ENCODE results near the gene ACOT7.

Gene ACOT7

GRCh38 chr1:6260433-6260934 is 133.1 kb downstream of the ACOT7 start:
- no CpG with 5 or more reads among the region's 61 CpGs for WGBS (ENCODE audit: insufficient coverage, insufficient read length)
- Histone ChIP-seq H3K9me3 (ENCODE audit: control insufficient read depth, insufficient read depth, low read length) (no peaks in the 10 kb centered on the region), H3K36me3 (ENCODE audit: control insufficient read depth, insufficient read depth, low read length) (no peaks in the 10 kb centered on the region), H3K4me1 (ENCODE audit: control insufficient read depth, insufficient read depth, low read length) (peaks cover 4% of the 10 kb centered on the region; the same call in 1 of the 2 replicates), H3K27me3 (ENCODE audit: control insufficient read depth, insufficient read depth, low read length) (no peaks in the 10 kb centered on the region), H3K27ac (ENCODE audit: low read length) (no peak overlapping the region), H3K4me3 (ENCODE audit: low read length) (peak overlapping the region; percentile 67; the same call in 1 of the 2 replicates)
- no peak for DNase-seq (ENCODE audit: low read depth, low spot score)

- H3K27me3 ChIP-seq (ENCODE audit: control insufficient read depth, insufficient read depth, low read length): no peaks in the 10 kb centered on the region
- WGBS (ENCODE audit: insufficient coverage, insufficient read length): no CpG with 5 or more reads among the region's 46 CpGs
- H3K9me3 ChIP-seq (ENCODE audit: control insufficient read depth, insufficient read depth, low read length): no peaks in the 10 kb centered on the region
- peaks cover 4% of the 10 kb centered on the region; the same call in 1 of the 2 replicates for H3K4me1 ChIP-seq (ENCODE audit: control insufficient read depth, insufficient read depth, low read length)
- peak overlapping the region; percentile 67; the same call in 1 of the 2 replicates for H3K4me3 ChIP-seq (ENCODE audit: low read length)
- no peak for DNase-seq (ENCODE audit: low read depth, low spot score)
- no peak overlapping the region for H3K27ac ChIP-seq (ENCODE audit: low read length)
- no peaks in the 10 kb centered on the region for H3K36me3 ChIP-seq (ENCODE audit: control insufficient read depth, insufficient read depth, low read length)
These were observed 133.8 kb downstream of the ACOT7 start for GRCh38 chr1:6259491-6260362.

GRCh38 chr1:6258675-6259074 is 134.9 kb downstream of the ACOT7 start:
- Histone ChIP-seq H3K27ac (ENCODE audit: low read length) (no peak overlapping the region), H3K27me3 (ENCODE audit: control insufficient read depth, insufficient read depth, low read length) (no peaks in the 10 kb centered on the region), H3K4me3 (ENCODE audit: low read length) (no peak overlapping the region), H3K9me3 (ENCODE audit: control insufficient read depth, insufficient read depth, low read length) (no peaks in the 10 kb centered on the region), H3K4me1 (ENCODE audit: control insufficient read depth, insufficient read depth, low read length) (peaks cover 4% of the 10 kb centered on the region; the same call in 1 of the 2 replicates), H3K36me3 (ENCODE audit: control insufficient read depth, insufficient read depth, low read length) (no peaks in the 10 kb centered on the region)
- WGBS (ENCODE audit: insufficient coverage, insufficient read length): no CpG with 5 or more reads among the region's 10 CpGs
- no peak for DNase-seq (ENCODE audit: low read depth, low spot score)

GRCh38 chr1:6257541-6258069 is 136.0 kb downstream of the ACOT7 start:
- H3K27ac ChIP-seq (ENCODE audit: low read length): no peak overlapping the region
- no peak for DNase-seq (ENCODE audit: low read depth, low spot score)
- no peaks in the 10 kb centered on the region for H3K9me3 ChIP-seq (ENCODE audit: control insufficient read depth, insufficient read depth, low read length)
- H3K4me3 ChIP-seq (ENCODE audit: low read length): no peak overlapping the region
- no CpG with 5 or more reads among the region's 8 CpGs for WGBS (ENCODE audit: insufficient coverage, insufficient read length)
- H3K4me1 ChIP-seq (ENCODE audit: control insufficient read depth, insufficient read depth, low read length): peaks cover 4% of the 10 kb centered on the region; the same call in 1 of the 2 replicates
- no peaks in the 10 kb centered on the region for H3K27me3 ChIP-seq (ENCODE audit: control insufficient read depth, insufficient read depth, low read length)
- H3K36me3 ChIP-seq (ENCODE audit: control insufficient read depth, insufficient read depth, low read length): no peaks in the 10 kb centered on the region

- Histone ChIP-seq H3K27me3 (ENCODE audit: control insufficient read depth, insufficient read depth, low read length) (no peaks in the 10 kb centered on the region), H3K4me3 (ENCODE audit: low read length) (no peak overlapping the region)
- no CpG with 5 or more reads among the region's 13 CpGs for WGBS (ENCODE audit: insufficient coverage, insufficient read length)
These were observed 136.9 kb downstream of the ACOT7 start for GRCh38 chr1:6256645-6257044.

GRCh38 chr1:6254691-6255090 is 138.9 kb downstream of the ACOT7 start:
- DNase-seq (ENCODE audit: low read depth, low spot score): no peak
- no CpG with 5 or more reads among the region's 16 CpGs for WGBS (ENCODE audit: insufficient coverage, insufficient read length)
- Histone ChIP-seq H3K4me3 (ENCODE audit: low read length) (no peak overlapping the region), H3K36me3 (ENCODE audit: control insufficient read depth, insufficient read depth, low read length) (no peaks in the 10 kb centered on the region), H3K27ac (ENCODE audit: low read length) (no peak overlapping the region), H3K4me1 (ENCODE audit: control insufficient read depth, insufficient read depth, low read length) (0 out of 2 replicates have a peak, but pooled peaks cover 3% of the 10 kb centered on the region), H3K9me3 (ENCODE audit: control insufficient read depth, insufficient read depth, low read length) (no peaks in the 10 kb centered on the region), H3K27me3 (ENCODE audit: control insufficient read depth, insufficient read depth, low read length) (peaks cover 12% of the 10 kb centered on the region)

More at GRCh38 chr1:6256645-6257044, 136.9 kb downstream of the ACOT7 start:
- Histone ChIP-seq H3K4me1 (ENCODE audit: control insufficient read depth, insufficient read depth, low read length) (no peaks in the 10 kb centered on the region), H3K9me3 (ENCODE audit: control insufficient read depth, insufficient read depth, low read length) (no peaks in the 10 kb centered on the region), H3K36me3 (ENCODE audit: control insufficient read depth, insufficient read depth, low read length) (no peaks in the 10 kb centered on the region), H3K27ac (ENCODE audit: low read length) (no peak overlapping the region)
- no peak for DNase-seq (ENCODE audit: low read depth, low spot score)

- Histone ChIP-seq H3K27me3 (ENCODE audit: control insufficient read depth, insufficient read depth, low read length) (peaks cover 17% of the 10 kb centered on the region), H3K36me3 (ENCODE audit: control insufficient read depth, insufficient read depth, low read length) (no peaks in the 10 kb centered on the region), H3K9me3 (ENCODE audit: control insufficient read depth, insufficient read depth, low read length) (no peaks in the 10 kb centered on the region), H3K27ac (ENCODE audit: low read length) (no peak overlapping the region), H3K4me3 (ENCODE audit: low read length) (no peak overlapping the region), H3K4me1 (ENCODE audit: control insufficient read depth, insufficient read depth, low read length) (peaks cover 6% of the 10 kb centered on the region)
- no CpG with 5 or more reads among the region's 9 CpGs for WGBS (ENCODE audit: insufficient coverage, insufficient read length)
- DNase-seq (ENCODE audit: low read depth, low spot score): no peak
These were observed 140.2 kb downstream of the ACOT7 start for GRCh38 chr1:6253380-6253779.

GRCh38 chr1:6252374-6252710 is 141.2 kb downstream of the ACOT7 start:
- H3K27me3 ChIP-seq (ENCODE audit: control insufficient read depth, insufficient read depth, low read length): peaks cover 17% of the 10 kb centered on the region
- no CpG with 5 or more reads among the region's 4 CpGs for WGBS (ENCODE audit: insufficient coverage, insufficient read length)
- H3K4me1 ChIP-seq (ENCODE audit: control insufficient read depth, insufficient read depth, low read length): peaks cover 6% of the 10 kb centered on the region
- no peak for DNase-seq (ENCODE audit: low read depth, low spot score)
- H3K36me3 ChIP-seq (ENCODE audit: control insufficient read depth, insufficient read depth, low read length): no peaks in the 10 kb centered on the region
- no peak overlapping the region for H3K27ac ChIP-seq (ENCODE audit: low read length)
- no peaks in the 10 kb centered on the region for H3K9me3 ChIP-seq (ENCODE audit: control insufficient read depth, insufficient read depth, low read length)
- H3K4me3 ChIP-seq (ENCODE audit: low read length): no peak overlapping the region

GRCh38 chr1:6251681-6252373 is 141.7 kb downstream of the ACOT7 start:
- Histone ChIP-seq H3K36me3 (ENCODE audit: control insufficient read depth, insufficient read depth, low read length) (no peaks in the 10 kb centered on the region), H3K4me1 (ENCODE audit: control insufficient read depth, insufficient read depth, low read length) (peaks cover 6% of the 10 kb centered on the region), H3K9me3 (ENCODE audit: control insufficient read depth, insufficient read depth, low read length) (no peaks in the 10 kb centered on the region), H3K27ac (ENCODE audit: low read length) (no peak overlapping the region), H3K4me3 (ENCODE audit: low read length) (no peak overlapping the region), H3K27me3 (ENCODE audit: control insufficient read depth, insufficient read depth, low read length) (peaks cover 17% of the 10 kb centered on the region)
- no CpG with 5 or more reads among the region's 15 CpGs for WGBS (ENCODE audit: insufficient coverage, insufficient read length)
- DNase-seq (ENCODE audit: low read depth, low spot score): no peak

- H3K27ac ChIP-seq (ENCODE audit: low read length): no peak overlapping the region
- DNase-seq (ENCODE audit: low read depth, low spot score): no peak
- peaks cover 17% of the 10 kb centered on the region for H3K27me3 ChIP-seq (ENCODE audit: control insufficient read depth, insufficient read depth, low read length)
- peaks cover 7% of the 10 kb centered on the region for H3K4me1 ChIP-seq (ENCODE audit: control insufficient read depth, insufficient read depth, low read length)
- H3K36me3 ChIP-seq (ENCODE audit: control insufficient read depth, insufficient read depth, low read length): no peaks in the 10 kb centered on the region
- WGBS (ENCODE audit: insufficient coverage, insufficient read length): no CpG with 5 or more reads among the region's 19 CpGs
- no peaks in the 10 kb centered on the region for H3K9me3 ChIP-seq (ENCODE audit: control insufficient read depth, insufficient read depth, low read length)
- H3K4me3 ChIP-seq (ENCODE audit: low read length): no peak overlapping the region
These were observed 142.3 kb downstream of the ACOT7 start for GRCh38 chr1:6251233-6251632.

Measured in iPS DF 6.9 (cell line).